SK-N-SH (cell line): ENCODE results near the gene CYP2W1. TPM values are rescaled to one million over a fixed set of nuclear protein-coding genes. Genes with fewer than 3 reads are reported as not detected.
A peak's percentile ranks its signal among the peaks of the same experiment; 100 is the strongest.

Source experiments
- CTCF ChIA-PET: fragments of 300-600, 350-600 bp; formaldehyde crosslinking; extraction: SDS; loops from one replicate; lab custom pipeline; 2021; lab: Yijun Ruan, JAX
- POLR2A ChIA-PET: fragments of 350-600 bp; sonication (Branson Sonifier 250); formaldehyde crosslinking; extraction: SDS; loops from one replicate; lab custom pipeline; 2020; ENCODE audit warnings: antibody characterized with exemption, inconsistent platforms; lab: Yijun Ruan, JAX
- DNase-seq: peaks from one replicate; pipeline ENCODE4 v3.0.0; 2012
- H2AFZ ChIP-seq: fragments of 200-600 bp; sonication (generic); 2 replicates; pipeline ENCODE4 v1.8.1; 2016; ENCODE audit warnings: antibody characterized with exemption, mild to moderate bottlenecking, low read depth
- H3F3A ChIP-seq: fragments of 200-600 bp; sonication (generic); replicated peaks from 2 replicates; pipeline ENCODE3; 2016; ENCODE audit warnings: antibody characterized with exemption, mild to moderate bottlenecking; ENCODE audit not compliant: insufficient read depth
- H3K27ac ChIP-seq, 2 experiments: fragments of 200-500 bp in 1 of 2; fragments of 200-600 bp in 1 of 2; sonication (Bioruptor generic) in 1 of 2; sonication (generic), shearing (Covaris generic) in 1 of 2; 2 replicates each; pipeline versions ENCODE4 v1.5.1 to v1.6.1; 2014 to 2016; ENCODE audit warnings: low read depth in 2 of 2, inconsistent platforms in 1 of 2, low read length in 1 of 2, mild to moderate bottlenecking in 1 of 2, mixed read lengths in 1 of 2
- H3K27me3 ChIP-seq: fragments of 200-600 bp; sonication (generic), shearing (Covaris generic); 2 replicates; pipeline ENCODE4 v1.6.1; 2016; ENCODE audit warnings: mixed run types; ENCODE audit not compliant: insufficient read depth
- H3K36me3 ChIP-seq, 2 experiments: fragments of 200-500 bp in 1 of 2; fragments of 200-600 bp in 1 of 2; sonication (Bioruptor generic) in 1 of 2; sonication (generic) in 1 of 2; replicated peaks in 1 of 2; 2 replicates each; pipeline versions ENCODE3 to v1.5.1; 2014 to 2016; ENCODE audit warnings: low read length in 1 of 2, mild to moderate bottlenecking in 1 of 2; ENCODE audit not compliant: insufficient read depth in 2 of 2, control insufficient read depth in 1 of 2
- H3K4me1 ChIP-seq, 2 experiments: fragments of 200-500 bp in 1 of 2; fragments of 200-600 bp in 1 of 2; sonication (Bioruptor generic) in 1 of 2; sonication (generic), shearing (Covaris generic) in 1 of 2; 2 replicates each; pipeline versions ENCODE4 v1.5.1 to v1.6.1; 2014 to 2016; ENCODE audit warnings: low read depth in 1 of 2, low read length in 1 of 2, mixed run types in 1 of 2; ENCODE audit not compliant: insufficient read depth in 2 of 2, control insufficient read depth in 1 of 2
- H3K4me2 ChIP-seq: fragments of 200-600 bp; sonication (generic), shearing (Covaris generic); 2 replicates; pipeline ENCODE4 v1.6.1; 2017; ENCODE audit warnings: mixed run types
- H3K4me3 ChIP-seq, 2 experiments: fragments of 200-500 bp in 1 of 2; fragments of 200-600 bp in 1 of 2; sonication (Bioruptor generic) in 1 of 2; sonication (generic), shearing (Covaris generic) in 1 of 2; 2 replicates each; pipeline versions ENCODE4 v1.5.1 to v1.8.1; 2014 to 2016; ENCODE audit warnings: low read depth in 2 of 2, inconsistent platforms in 1 of 2, low read length in 1 of 2, mild to moderate bottlenecking in 1 of 2, mixed read lengths in 1 of 2, moderate library complexity in 1 of 2
- H3K79me2 ChIP-seq: fragments of 200-600 bp; sonication (generic); 2 replicates; pipeline ENCODE4 v1.8.1; 2017; ENCODE audit warnings: mild to moderate bottlenecking; ENCODE audit not compliant: insufficient read depth
- H3K9ac ChIP-seq: fragments of 200-600 bp; sonication (generic); 2 replicates; pipeline ENCODE4 v1.6.1; 2017; ENCODE audit warnings: mixed run types
- H3K9me2 ChIP-seq: fragments of 200-600 bp; sonication (generic); 2 replicates; pipeline ENCODE4 v1.6.1; 2017; ENCODE audit warnings: mixed run types
- H3K9me3 ChIP-seq: fragments of 200-600 bp; sonication (generic); 2 replicates; pipeline ENCODE4 v1.6.1; 2017; ENCODE audit warnings: mixed run types, mild to moderate bottlenecking, moderate library complexity
- H4K20me1 ChIP-seq: fragments of 200-600 bp; sonication (generic); 2 replicates; pipeline ENCODE4 v1.6.1; 2017; ENCODE audit warnings: mild to moderate bottlenecking, mixed run types; ENCODE audit not compliant: insufficient read depth
- CHD2 ChIP-seq: fragments of 150-350 bp; IDR thresholded peaks from 2 replicates; pipeline ENCODE4 v1.6.1; 2018; ENCODE audit warnings: low read length; ENCODE audit not compliant: partially characterized antibody
- EZH2phosphoT487 ChIP-seq: fragments of 200-600 bp; sonication (generic); IDR thresholded peaks from 2 replicates; pipeline ENCODE4 v1.6.1; 2017; ENCODE audit warnings: low read depth, mixed run types, mild to moderate bottlenecking, antibody characterized with exemption, moderate library complexity, borderline replicate concordance
- FOSL2 ChIP-seq: IDR thresholded peaks from 2 replicates; pipeline ENCODE4 v1.4.0; 2012; ENCODE audit warnings: low read depth, mild to moderate bottlenecking, moderate library complexity, borderline replicate concordance
- FOXJ3 ChIP-seq: sonication (generic); formaldehyde crosslinking; IDR thresholded peaks from 2 replicates; pipeline ENCODE4 v1.5.1; 2020; ENCODE audit warnings: mild to moderate bottlenecking, missing genetic modification reagents
- FOXM1 ChIP-seq: IDR thresholded peaks from 2 replicates; pipeline ENCODE4 v1.4.0; 2012; ENCODE audit warnings: low read depth, mild to moderate bottlenecking
- GATA2 ChIP-seq: sonication (generic); formaldehyde crosslinking; IDR thresholded peaks from 2 replicates; pipeline ENCODE4 v1.5.0; 2020; ENCODE audit warnings: mild to moderate bottlenecking, missing genetic modification reagents
- RAD21 ChIP-seq: IDR thresholded peaks from 2 replicates; pipeline ENCODE4 v1.6.1; 2012; ENCODE audit warnings: mild to moderate bottlenecking, low read length
- RCOR1 ChIP-seq: fragments of 150-350 bp; IDR thresholded peaks from 2 replicates; pipeline ENCODE4 v1.6.1; 2017; ENCODE audit warnings: antibody characterized with exemption, low read length
- RXRA ChIP-seq: IDR thresholded peaks from 2 replicates; pipeline ENCODE4 v1.4.0; 2012; ENCODE audit warnings: low read depth, mild to moderate bottlenecking, borderline replicate concordance
- TAF1 ChIP-seq: IDR thresholded peaks from 2 replicates; pipeline ENCODE4 v1.6.1; 2012; ENCODE audit warnings: low read depth, mild to moderate bottlenecking, low read length, moderate library complexity, borderline replicate concordance
- TCF12 ChIP-seq: IDR thresholded peaks from 2 replicates; pipeline ENCODE4 v1.4.0; 2012
- WGBS: methylation state at CpG from one replicate; pipeline ENCODE4 v1.1.6; 2017; ENCODE audit warnings: low lambda C conversion rate; 5-methylcytosine and 5-hydroxymethylcytosine counted together
- polyA plus RNA-seq, 3 experiments: library from polyadenylated mRNA; depleted of rRNA; stranded (reverse); fragments of >200 nt; gene quantifications; 2 replicates each; pipeline ENCODE4 v1.2.3, GENCODE V29; 2012
- TF ChIP-seq, protein P1 (sequence below): fragments of 150-350 bp; IDR thresholded peaks from 2 replicates; pipeline ENCODE4 v1.6.1; 2017; ENCODE audit warnings: antibody characterized with exemption, low read length, low read depth, borderline replicate concordance
- TF ChIP-seq, protein P2 (sequence below): fragments of 150-350 bp; IDR thresholded peaks from 2 replicates; pipeline ENCODE4 v1.6.1; 2016; ENCODE audit warnings: mild to moderate bottlenecking, low read depth, low read length
- TF ChIP-seq, protein P3 (sequence below): IDR thresholded peaks from 2 replicates; pipeline ENCODE4; 2012

Gene CYP2W1
- polyA plus RNA-seq, 1 of the 3 experiments (the other 2 are of a cell fraction): 0.10 TPM

DNA sequence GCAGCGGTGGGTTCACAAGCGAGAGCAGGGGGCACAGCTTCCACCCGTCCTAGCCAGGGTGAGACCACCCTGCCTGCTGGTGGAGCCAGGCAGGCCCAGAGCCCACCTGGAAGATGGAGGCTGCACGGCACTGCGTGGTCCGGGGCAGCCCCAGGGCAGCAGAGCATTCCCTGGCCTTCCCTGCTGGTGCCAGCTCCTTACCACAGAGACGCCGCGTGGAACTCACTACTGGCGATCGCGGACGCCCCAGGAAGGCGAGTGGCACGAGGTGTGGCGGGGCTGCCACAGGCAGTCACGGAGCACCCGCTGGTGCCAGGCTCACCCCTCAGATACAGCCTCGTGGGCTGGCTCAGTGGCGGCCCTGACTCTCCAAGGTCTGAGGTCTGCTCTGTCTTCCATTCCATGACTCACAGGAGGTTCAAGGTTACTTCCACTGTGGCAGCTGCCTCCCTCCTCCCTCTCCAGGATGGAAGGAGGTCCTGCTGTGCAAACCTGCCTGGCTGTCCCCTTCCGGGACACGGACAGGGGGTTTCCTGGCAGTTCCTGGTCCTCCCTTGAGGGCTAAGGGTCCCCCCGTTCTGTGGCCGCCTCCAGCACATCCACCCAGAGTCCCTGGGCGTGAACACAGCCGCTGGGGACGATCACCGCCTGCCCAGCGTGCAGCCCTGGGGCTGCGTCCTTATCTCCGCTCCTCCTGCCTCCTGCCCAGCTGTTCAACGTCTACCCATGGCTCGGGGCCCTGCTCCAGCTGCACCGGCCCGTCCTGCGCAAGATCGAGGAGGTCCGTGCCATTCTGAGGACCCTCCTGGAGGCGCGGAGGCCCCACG lies 3.1 kb downstream of the CYP2W1 start:
- Histone ChIP-seq H3K9ac (no peak overlapping the region), H3K27me3 (no peaks in the 10 kb centered on the region), H3K27ac (no peak overlapping the region), H3K4me3 (no peak overlapping the region), H3K9me3 (no peaks in the 10 kb centered on the region), H3K79me2 (no peaks in the 10 kb centered on the region), H4K20me1 (no peaks in the 10 kb centered on the region), H3K4me1 (peaks cover 0 to 8% of the 10 kb centered on the region in 2 experiments; a peak in 1 of 4 replicates), H3F3A (no peaks in the 10 kb centered on the region), H3K4me2 (no peak overlapping the region)
- whole genome bisulfite sequencing: 58% methylated on average over 20 of the region's 41 CpGs
- ChIA-PET POLR2A (no interaction called here), CTCF (interaction anchor here (1.1 to 4.8 kb wide), 8 partner anchors 9 to 197 kb away, joined by 3 to 50 read pairs (median 4); partner anchors contain the start of genes COX19 and GPR146)
- DNase-seq: peak; percentile 70
- no peak for TF ChIP-seq TCF12
- TF ChIP-seq, protein P1, sequence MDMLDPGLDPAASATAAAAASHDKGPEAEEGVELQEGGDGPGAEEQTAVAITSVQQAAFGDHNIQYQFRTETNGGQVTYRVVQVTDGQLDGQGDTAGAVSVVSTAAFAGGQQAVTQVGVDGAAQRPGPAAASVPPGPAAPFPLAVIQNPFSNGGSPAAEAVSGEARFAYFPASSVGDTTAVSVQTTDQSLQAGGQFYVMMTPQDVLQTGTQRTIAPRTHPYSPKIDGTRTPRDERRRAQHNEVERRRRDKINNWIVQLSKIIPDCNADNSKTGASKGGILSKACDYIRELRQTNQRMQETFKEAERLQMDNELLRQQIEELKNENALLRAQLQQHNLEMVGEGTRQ: no peak
- TF ChIP-seq TAF1: no peak
- TF ChIP-seq RXRA: no peak
- TF ChIP-seq, protein P2, sequence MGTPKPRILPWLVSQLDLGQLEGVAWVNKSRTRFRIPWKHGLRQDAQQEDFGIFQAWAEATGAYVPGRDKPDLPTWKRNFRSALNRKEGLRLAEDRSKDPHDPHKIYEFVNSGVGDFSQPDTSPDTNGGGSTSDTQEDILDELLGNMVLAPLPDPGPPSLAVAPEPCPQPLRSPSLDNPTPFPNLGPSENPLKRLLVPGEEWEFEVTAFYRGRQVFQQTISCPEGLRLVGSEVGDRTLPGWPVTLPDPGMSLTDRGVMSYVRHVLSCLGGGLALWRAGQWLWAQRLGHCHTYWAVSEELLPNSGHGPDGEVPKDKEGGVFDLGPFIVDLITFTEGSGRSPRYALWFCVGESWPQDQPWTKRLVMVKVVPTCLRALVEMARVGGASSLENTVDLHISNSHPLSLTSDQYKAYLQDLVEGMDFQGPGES: no peak
- no peak for TF ChIP-seq FOXJ3 (CRISPR knock-in tag)
- no peak for TF ChIP-seq RCOR1
- no peak for TF ChIP-seq FOXM1
- no peak for TF ChIP-seq CHD2
- TF ChIP-seq, protein P3, sequence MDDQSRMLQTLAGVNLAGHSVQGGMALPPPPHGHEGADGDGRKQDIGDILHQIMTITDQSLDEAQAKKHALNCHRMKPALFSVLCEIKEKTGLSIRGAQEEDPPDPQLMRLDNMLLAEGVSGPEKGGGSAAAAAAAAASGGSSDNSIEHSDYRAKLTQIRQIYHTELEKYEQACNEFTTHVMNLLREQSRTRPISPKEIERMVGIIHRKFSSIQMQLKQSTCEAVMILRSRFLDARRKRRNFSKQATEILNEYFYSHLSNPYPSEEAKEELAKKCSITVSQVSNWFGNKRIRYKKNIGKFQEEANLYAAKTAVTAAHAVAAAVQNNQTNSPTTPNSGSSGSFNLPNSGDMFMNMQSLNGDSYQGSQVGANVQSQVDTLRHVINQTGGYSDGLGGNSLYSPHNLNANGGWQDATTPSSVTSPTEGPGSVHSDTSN: no peak
- TF ChIP-seq FOSL2: no peak; the same call in 1 of the 2 replicates
- TF ChIP-seq EZH2phosphoT487: no peak
- no peak for TF ChIP-seq RAD21
- TF ChIP-seq GATA2 (CRISPR knock-in tag): no peak
- TF ChIP-seq, all 33 proteins: peak for 0
- H2AFZ ChIP-seq: no peak overlapping the region
- no peaks in the 10 kb centered on the region for H3K36me3 ChIP-seq
- no peaks in the 10 kb centered on the region for H3K9me2 ChIP-seq
